Astrocyte (in vitro differentiated cells and primary cell): ENCODE measurements around the gene SLC26A6.

Experiments used
- CTCF ChIP-seq: IDR thresholded peaks from 2 replicates; pipeline ENCODE4 v1.5.1; 2011; ENCODE audit warnings: low read depth, mild to moderate bottlenecking, inconsistent platforms, low read length, moderate library complexity; ENCODE audit not compliant: insufficient read depth
- EZH2 ChIP-seq: IDR thresholded peaks from 2 replicates; pipeline ENCODE4 v1.6.1; 2012; ENCODE audit warnings: mild to moderate bottlenecking, low read length, inconsistent platforms; ENCODE audit not compliant: insufficient read depth

GRCh38 chr3:48609088-48610005 lies 25.9 kb downstream of the SLC26A6 start, which contains the start of gene UQCRC1:
- TF ChIP-seq CTCF (peak; percentile 24), EZH2 (no peak)
